Breast epithelium (tissue), 4 donors: ENCODE data around the gene CACNA1H. TPM values are rescaled to one million over a fixed set of nuclear protein-coding genes. Genes with fewer than 3 reads are reported as not detected.

Experiments
- DNase-seq, 2 donors: peaks; one replicate each; pipeline ENCODE4 v3.0.0-alpha.2; 2019; ENCODE audit warnings: low spot score in 2 of 2
- H3K27ac ChIP-seq, 2 donors: fragments of 200-600 bp; sonication (generic) in 1 of 2; one replicate each; pipeline ENCODE4 v1.5.1; 2016 to 2019; ENCODE audit warnings: mild to moderate bottlenecking in 1 of 2
- H3K27me3 ChIP-seq, 2 donors: fragments of 200-600 bp; sonication (generic) in 1 of 2; one replicate each; pipeline versions ENCODE4 v1.5.1 to v1.6.0; 2017 to 2019; ENCODE audit warnings: control low read depth in 1 of 2, mild to moderate bottlenecking in 1 of 2
- H3K36me3 ChIP-seq: fragments of 200-600 bp; one replicate; pipeline ENCODE4 v1.5.1; 2019
- H3K4me1 ChIP-seq, 2 donors: fragments of 200-600 bp; sonication (generic); one replicate each; pipeline ENCODE4 v1.5.1; 2016 to 2019; ENCODE audit warnings: control low read depth in 1 of 2
- H3K4me3 ChIP-seq, 3 donors: fragments of 200-600 bp; sonication (generic); 1 replicate in 2 of 3; 2 replicates in 1 of 3; pipeline ENCODE4 v1.5.1; 2016 to 2019; ENCODE audit warnings: mild to moderate bottlenecking in 3 of 3, moderate library complexity in 2 of 3
- H3K9me3 ChIP-seq, 2 donors: fragments of 200-600 bp; sonication (generic) in 1 of 2; one replicate each; pipeline ENCODE4 v1.5.1; 2016 to 2019; ENCODE audit warnings: control low read depth in 1 of 2
- CTCF ChIP-seq, 3 donors: fragments of 450-650 bp; IDR thresholded peaks; one replicate each; pipeline ENCODE4 v1.5.1; 2016 to 2017; ENCODE audit warnings: antibody characterized with exemption in 3 of 3, mild to moderate bottlenecking in 3 of 3, moderate library complexity in 3 of 3
- POLR2A ChIP-seq: fragments of 450-650 bp; IDR thresholded peaks from one replicate; pipeline ENCODE4 v1.6.1; 2016; ENCODE audit warnings: antibody characterized with exemption, mild to moderate bottlenecking, moderate library complexity
- POLR2AphosphoS5 ChIP-seq, 3 donors: sonication (generic); formaldehyde crosslinking; IDR thresholded peaks; one replicate each; pipeline ENCODE4 v1.6.1; 2017; ENCODE audit warnings: antibody characterized with exemption in 3 of 3
- intact Hi-C: fragments of 100-400 bp; cut with DNase I; formaldehyde crosslinking; loops from one replicate; pipeline ENCODE4 v1.15.1; 2023; ENCODE audit warnings: low total_unique reads
- total RNA-seq, 3 donors: library from RNA; depleted of rRNA; stranded (reverse); fragments of >200 nt; gene quantifications; one replicate each; pipeline ENCODE4 v1.1.0, GENCODE V29; 2016

CACNA1H gene
- total RNA-seq, 3 donors from 2014 or later = 1.6 to 2.5 (median 2.2) TPM

GRCh38 chr16:1260101-1260680, 107.3 kb downstream of the CACNA1H start:
- Histone ChIP-seq H3K27ac (no peak overlapping the region), H3K36me3 (no peaks in the 10 kb centered on the region), H3K4me1 (peaks cover 0 to 8% of the 10 kb centered on the region in 2 donors), H3K4me3 (no peak overlapping the region), H3K27me3 (peaks cover 0 to 78% of the 10 kb centered on the region in 2 donors), H3K9me3 (no peaks in the 10 kb centered on the region)
- DNase-seq = no peak
- intact Hi-C loops = no loop called here
- no peak for TF ChIP-seq CTCF (IDR thresholded peaks at IDR 0.05)
- TF ChIP-seq POLR2AphosphoS5 (IDR thresholded peaks at IDR 0.05) = no peak
- no peak for TF ChIP-seq POLR2A

DNA sequence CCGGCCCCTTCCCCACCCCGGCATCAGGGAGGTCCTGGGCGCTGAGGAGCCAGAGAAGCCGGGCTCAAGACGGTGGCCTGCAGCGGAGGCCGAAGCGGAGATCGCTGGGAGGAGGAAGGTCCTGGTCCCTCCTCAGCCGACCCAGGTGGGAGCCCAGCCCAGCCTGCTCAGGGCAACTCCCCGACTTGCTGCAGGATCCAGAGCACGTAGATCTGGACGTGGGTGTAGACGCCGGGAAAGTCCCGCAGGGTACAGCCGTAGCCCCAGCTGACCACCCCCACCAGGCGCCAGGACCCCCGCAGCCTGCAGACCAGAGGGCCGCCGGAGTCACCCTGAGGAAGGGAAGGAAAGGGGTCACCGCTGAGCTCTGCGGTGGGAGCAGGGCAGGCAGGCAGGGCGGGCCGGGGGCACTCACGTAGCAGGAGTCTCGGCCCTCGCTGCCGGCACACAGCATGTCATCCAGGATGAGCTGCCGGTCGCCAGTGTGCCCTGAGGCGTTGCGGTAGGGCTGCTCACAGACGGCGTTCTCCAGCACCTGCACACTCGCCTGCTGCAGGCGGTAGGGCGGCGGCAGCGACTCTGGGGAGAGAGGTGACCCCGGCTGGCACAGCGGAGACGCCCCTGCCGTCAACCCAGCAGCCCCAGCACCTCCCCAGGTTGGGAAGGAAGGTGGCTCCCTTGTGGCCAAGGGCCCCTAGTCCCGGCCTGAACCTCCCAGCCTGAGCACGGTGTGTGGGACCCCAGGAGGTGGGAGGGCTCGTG, 108.4 kb downstream of the CACNA1H start:
- no peak for DNase-seq
- intact Hi-C loops = no loop called here
- Histone ChIP-seq H3K36me3 (no peaks in the 10 kb centered on the region), H3K4me1 (peaks cover 0 to 8% of the 10 kb centered on the region in 2 donors), H3K9me3 (no peaks in the 10 kb centered on the region), H3K27me3 (peaks cover 0 to 81% of the 10 kb centered on the region in 2 donors), H3K4me3 (no peak overlapping the region), H3K27ac (no peak overlapping the region)
- TF ChIP-seq POLR2A = no peak
- TF ChIP-seq CTCF (IDR thresholded peaks at IDR 0.05) = no peak
- no peak for TF ChIP-seq POLR2AphosphoS5 (IDR thresholded peaks at IDR 0.05)

- Histone ChIP-seq H3K4me1 (peaks cover 0 to 8% of the 10 kb centered on the region in 2 donors), H3K9me3 (peaks cover 0 to 3% of the 10 kb centered on the region in 2 donors), H3K4me3 (no peak overlapping the region), H3K27me3 (peaks cover 0 to 76% of the 10 kb centered on the region in 2 donors), H3K27ac (no peak overlapping the region), H3K36me3 (no peaks in the 10 kb centered on the region)
- intact Hi-C loops = no loop called here
- TF ChIP-seq POLR2A = no peak
- no peak for DNase-seq
Observed at GRCh38 chr16:1262210-1262845, 109.4 kb downstream of the CACNA1H start.

- Histone ChIP-seq H3K9me3 (peaks cover 0 to 3% of the 10 kb centered on the region in 2 donors), H3K36me3 (no peaks in the 10 kb centered on the region), H3K4me1 (peaks cover 0 to 8% of the 10 kb centered on the region in 2 donors), H3K27ac (no peak overlapping the region), H3K27me3 (peaks cover 0 to 71% of the 10 kb centered on the region in 2 donors), H3K4me3 (no peak overlapping the region)
- TF ChIP-seq POLR2AphosphoS5 (IDR thresholded peaks at IDR 0.05) = no peak
- TF ChIP-seq CTCF (IDR thresholded peaks at IDR 0.05) = no peak
- TF ChIP-seq POLR2A = no peak
- no peak for DNase-seq
- intact Hi-C loops = no loop called here
Observed at GRCh38 chr16:1262846-1263221, 109.9 kb downstream of the CACNA1H start.

DNA sequence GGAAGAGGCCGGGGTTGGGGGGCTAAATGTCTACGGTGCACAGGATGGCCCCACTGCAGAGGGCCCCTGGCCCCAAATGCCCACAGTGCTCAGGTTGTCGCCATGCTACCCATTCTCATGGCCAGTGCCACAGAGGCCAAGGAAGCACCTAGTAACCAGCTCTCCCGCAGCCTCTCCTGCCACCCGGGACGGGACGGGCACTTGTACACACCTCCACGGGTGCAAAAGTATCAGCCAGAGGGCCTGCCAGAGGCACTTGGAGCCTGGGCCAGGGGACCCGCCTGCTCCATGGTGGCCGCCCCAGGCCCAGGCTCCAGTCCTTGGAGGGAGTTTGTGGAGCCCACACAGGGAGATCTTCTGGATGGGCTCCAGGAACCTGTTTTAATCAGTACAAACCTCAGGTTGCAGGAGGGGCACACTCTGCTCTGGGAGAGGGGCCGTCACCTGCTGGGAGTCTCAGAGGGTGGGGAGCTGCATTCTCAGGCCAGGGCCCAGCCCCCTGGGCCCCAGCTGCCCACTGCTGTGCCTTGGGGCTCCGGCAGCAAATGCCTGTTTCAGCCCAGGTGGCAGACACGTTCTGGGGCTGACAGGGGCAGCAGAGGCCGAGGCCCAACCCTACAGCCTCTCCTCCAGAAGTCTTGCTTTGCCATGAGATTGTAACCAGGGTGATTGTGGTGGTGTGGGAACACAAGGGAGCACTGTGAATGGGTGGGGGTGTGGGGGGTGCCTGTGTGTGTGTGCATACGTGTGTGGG, 110.9 kb downstream of the CACNA1H start:
- H3K27me3 ChIP-seq = peaks cover 0 to 64% of the 10 kb centered on the region in 2 donors

More for the DNA sequence above, 110.9 kb downstream of the CACNA1H start:
- H3K36me3 ChIP-seq = no peaks in the 10 kb centered on the region
- no peak overlapping the region for H3K4me3 ChIP-seq
- H3K27ac ChIP-seq = no peak overlapping the region
- no peak for TF ChIP-seq POLR2AphosphoS5 (IDR thresholded peaks at IDR 0.05)
- no peak for TF ChIP-seq POLR2A
- TF ChIP-seq CTCF (IDR thresholded peaks at IDR 0.05) = no peak
- H3K4me1 ChIP-seq = peaks cover 0 to 8% of the 10 kb centered on the region in 2 donors
- intact Hi-C loops = no loop called here
- no peak for DNase-seq
- H3K9me3 ChIP-seq = peaks cover 0 to 3% of the 10 kb centered on the region in 2 donors
